Liver (tissue), 9 donors: ENCODE data around the gene ACTL9. TPM values are rescaled to one million over a fixed set of nuclear protein-coding genes. Genes with fewer than 3 reads are reported as not detected.

Experiments
- DNase-seq: peaks from one replicate; pipeline ENCODE4 v3.0.0-alpha.2; 2017; ENCODE audit warnings: low spot score
- H3K27ac ChIP-seq, 2 donors: one replicate each; pipeline ENCODE4 v1.7.0; 2013; ENCODE audit warnings: inconsistent platforms in 2 of 2, low read length in 2 of 2, control low read depth in 1 of 2, low read depth in 1 of 2, mild to moderate bottlenecking in 1 of 2
- H3K27me3 ChIP-seq, 4 donors: one replicate each; pipeline versions ENCODE4 v1.6.1 to v1.7.0; 2013; ENCODE audit warnings: low read length in 3 of 4, inconsistent platforms in 1 of 4, mild to moderate bottlenecking in 1 of 4, moderate library complexity in 1 of 4; ENCODE audit not compliant: control insufficient read depth in 4 of 4, insufficient read depth in 4 of 4
- H3K36me3 ChIP-seq, 4 donors: one replicate each; pipeline versions ENCODE4 v1.6.1 to v1.7.0; 2013; ENCODE audit warnings: low read length in 3 of 4, mild to moderate bottlenecking in 3 of 4, low read depth in 1 of 4, moderate library complexity in 1 of 4; ENCODE audit not compliant: control insufficient read depth in 4 of 4, insufficient read depth in 3 of 4
- H3K4me1 ChIP-seq, 4 donors: one replicate each; pipeline versions ENCODE4 v1.6.1 to v1.7.0; 2013; ENCODE audit warnings: low read length in 3 of 4, mild to moderate bottlenecking in 3 of 4, moderate library complexity in 1 of 4; ENCODE audit not compliant: control insufficient read depth in 4 of 4, insufficient read depth in 4 of 4
- H3K4me3 ChIP-seq, 3 donors: one replicate each; pipeline versions ENCODE4 v1.6.1 to v1.7.0; 2013; ENCODE audit warnings: low read length in 3 of 3, control low read depth in 1 of 3, low read depth in 1 of 3, mild to moderate bottlenecking in 1 of 3
- H3K9ac ChIP-seq, 2 donors: one replicate each; pipeline ENCODE4 v1.7.0; 2013; ENCODE audit warnings: low read length in 2 of 2, mild to moderate bottlenecking in 2 of 2, moderate library complexity in 2 of 2, control low read depth in 1 of 2, low read depth in 1 of 2
- H3K9me3 ChIP-seq, 4 donors: one replicate each; pipeline versions ENCODE4 v1.6.1 to v1.7.0; 2013; ENCODE audit warnings: low read length in 3 of 4; ENCODE audit not compliant: control insufficient read depth in 4 of 4
- ATF3 ChIP-seq: IDR thresholded peaks from 2 replicates; pipeline ENCODE4 v1.6.1; 2016; ENCODE audit warnings: antibody characterized with exemption
- CTCF ChIP-seq: fragments of 150-350 bp; IDR thresholded peaks from 2 replicates; pipeline ENCODE4 v1.5.1; 2017; ENCODE audit warnings: improper control_type of control experiment, low read depth, low read length; ENCODE audit not compliant: missing input control
- EGR1 ChIP-seq, 2 donors: IDR thresholded peaks; 2 replicates each; pipeline ENCODE4 v1.6.1; 2016 to 2018; ENCODE audit warnings: antibody characterized with exemption in 2 of 2, low read depth in 2 of 2
- FOXA1 ChIP-seq: IDR thresholded peaks from 2 replicates; pipeline ENCODE4 v1.6.1; 2016; ENCODE audit warnings: antibody characterized with exemption
- FOXA2 ChIP-seq: IDR thresholded peaks from 2 replicates; pipeline ENCODE4 v1.6.1; 2016; ENCODE audit warnings: antibody characterized with exemption
- GABPA ChIP-seq, 2 donors: IDR thresholded peaks in 1 of 2; conservative IDR thresholded peaks in 1 of 2; 2 replicates each; pipeline ENCODE4 v1.6.1; 2016; ENCODE audit warnings: antibody characterized with exemption in 2 of 2, mild to moderate bottlenecking in 1 of 2, moderate library complexity in 1 of 2
- HNF4A ChIP-seq, 2 donors: conservative IDR thresholded peaks; 2 replicates each; pipeline ENCODE4 v1.6.1; 2016; ENCODE audit warnings: antibody characterized with exemption in 2 of 2, mild to moderate bottlenecking in 2 of 2
- HNF4G ChIP-seq: IDR thresholded peaks from 2 replicates; pipeline ENCODE4 v1.6.1; 2016; ENCODE audit warnings: antibody characterized with exemption
- JUND ChIP-seq, 2 donors: IDR thresholded peaks; 2 replicates each; pipeline ENCODE4 v1.6.1; 2016; ENCODE audit warnings: antibody characterized with exemption in 2 of 2
- MAX ChIP-seq: IDR thresholded peaks from 2 replicates; pipeline ENCODE4 v1.6.1; 2016; ENCODE audit warnings: antibody characterized with exemption
- NR2F2 ChIP-seq: IDR thresholded peaks from 2 replicates; pipeline ENCODE4 v1.6.1; 2016; ENCODE audit warnings: antibody characterized with exemption
- RAD21 ChIP-seq, 2 donors: IDR thresholded peaks; 2 replicates each; pipeline ENCODE4 v1.6.1; 2016; ENCODE audit warnings: antibody characterized with exemption in 2 of 2, mild to moderate bottlenecking in 2 of 2
- REST ChIP-seq: IDR thresholded peaks from 2 replicates; pipeline ENCODE4 v1.6.1; 2016; ENCODE audit warnings: antibody characterized with exemption, mild to moderate bottlenecking
- RXRA ChIP-seq, 2 donors: IDR thresholded peaks; 2 replicates each; pipeline ENCODE4 v1.6.1; 2017 to 2018; ENCODE audit warnings: antibody characterized with exemption in 2 of 2, mild to moderate bottlenecking in 1 of 2
- SP1 ChIP-seq: IDR thresholded peaks from 2 replicates; pipeline ENCODE4 v1.6.1; 2018; ENCODE audit warnings: antibody characterized with exemption, mild to moderate bottlenecking
- TAF1 ChIP-seq: conservative IDR thresholded peaks from 2 replicates; pipeline ENCODE4 v1.6.1; 2016; ENCODE audit warnings: antibody characterized with exemption, mild to moderate bottlenecking
- YY1 ChIP-seq: IDR thresholded peaks from 2 replicates; pipeline ENCODE4 v1.6.1; 2016; ENCODE audit warnings: antibody characterized with exemption, mild to moderate bottlenecking
- ZBTB33 ChIP-seq: IDR thresholded peaks from 2 replicates; pipeline ENCODE4 v1.6.1; 2016; ENCODE audit warnings: antibody characterized with exemption
- WGBS: extraction: QIAGEN DNeasy Blood & Tissue Kit; methylation state at CpG from one replicate; pipeline ENCODE4 v1.1.7; 2013; 5-methylcytosine and 5-hydroxymethylcytosine counted together
- polyA plus RNA-seq, 2 donors: library from polyadenylated mRNA; stranded (reverse) in 1 of 2; unstranded in 1 of 2; fragments of 200-250 nt in 1 of 2; fragments of >200 nt in 1 of 2; fragmentation: Nextera tagmentation in 1 of 2; extraction: Ambion mirVana in 1 of 2; gene quantifications; one replicate each; pipeline versions ENCODE4 v1.2.1 to v1.2.3, GENCODE V29; 2013 to 2015
- total RNA-seq, 2 donors: library from RNA; depleted of rRNA; stranded (reverse); fragments of >200 nt; gene quantifications; one replicate each; pipeline ENCODE4 v1.2.3, GENCODE V29; 2014
- donor health status: healthy.
- donor health status: healthy.
- donor health status: healthy.
- donor health status: healthy.
- donor health status: healthy.

The ACTL9 gene
- total and polyA plus RNA-seq, 4 donors: not detected

- Histone ChIP-seq H3K9me3 (no peaks in the 10 kb centered on the region), H3K27ac (no peak overlapping the region), H3K4me1 (no peaks in the 10 kb centered on the region), H3K9ac (no peak overlapping the region), H3K27me3 (peaks cover 0 to 6% (median 2%) of the 10 kb centered on the region in 4 donors), H3K36me3 (no peaks in the 10 kb centered on the region), H3K4me3 (no peak overlapping the region)
- 52% methylated on average over 7 of the region's 7 CpGs for WGBS
- TF ChIP-seq SP1 (no peak), CTCF (no peak), HNF4A (conservative IDR thresholded peaks at IDR 0.05) (no peak), JUND (IDR thresholded peaks at IDR 0.05) (no peak), YY1 (no peak), MAX (no peak), NR2F2 (no peak), ZBTB33 (no peak), REST (no peak), RXRA (IDR thresholded peaks at IDR 0.05) (no peak), FOXA2 (no peak), ATF3 (no peak), FOXA1 (no peak), RAD21 (IDR thresholded peaks at IDR 0.05) (no peak), TAF1 (no peak), EGR1 (IDR thresholded peaks at IDR 0.05; ENCODE audit: low read depth in 2 of 2) (no peak), HNF4G (no peak), GABPA (IDR thresholded peaks at IDR 0.05 in 1 of 2, conservative IDR thresholded peaks at IDR 0.05 in 1 of 2) (no peak)
- DNase-seq: no peak
Observed at GRCh38 chr19:8703223-8703622, 4.6 kb upstream of the ACTL9 start.
